ENCODE measurements around the gene ELAPOR2.

DNA sequence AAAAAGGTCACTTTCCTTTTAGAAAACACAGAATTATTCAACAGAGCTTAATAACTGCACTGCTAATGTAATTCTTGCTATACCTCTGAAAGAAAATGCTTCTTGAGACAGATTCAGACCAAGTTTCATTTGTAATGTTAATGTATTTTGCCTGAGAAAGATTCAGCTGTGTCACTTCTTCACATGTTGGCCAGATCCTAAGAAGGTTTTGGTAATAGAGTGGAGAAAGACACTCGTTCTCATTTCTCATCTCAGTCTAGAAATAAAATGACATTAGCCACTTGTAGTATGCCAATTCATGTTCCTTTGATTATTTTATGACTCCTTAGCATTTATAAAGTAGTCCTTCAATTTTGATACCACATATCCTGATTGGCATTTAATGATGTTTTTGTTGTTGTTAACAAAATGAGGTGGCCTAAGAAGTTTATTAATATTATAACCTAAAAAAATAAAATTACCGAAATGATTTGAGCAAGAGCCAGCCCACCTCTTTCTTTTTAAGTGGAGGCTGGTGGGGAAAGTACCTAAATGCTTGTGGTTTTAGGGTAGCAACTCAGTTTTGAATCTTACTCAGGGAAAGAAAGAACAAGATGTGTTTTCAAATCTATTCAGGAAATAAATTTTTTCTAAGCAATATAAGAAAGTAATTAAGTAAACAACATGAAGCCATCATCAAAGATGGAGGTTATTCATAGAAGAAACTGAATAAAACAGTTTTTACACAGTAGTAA lies 16.4 kb upstream of the ELAPOR2 start:
- TF ChIP-seq, protein P1, sequence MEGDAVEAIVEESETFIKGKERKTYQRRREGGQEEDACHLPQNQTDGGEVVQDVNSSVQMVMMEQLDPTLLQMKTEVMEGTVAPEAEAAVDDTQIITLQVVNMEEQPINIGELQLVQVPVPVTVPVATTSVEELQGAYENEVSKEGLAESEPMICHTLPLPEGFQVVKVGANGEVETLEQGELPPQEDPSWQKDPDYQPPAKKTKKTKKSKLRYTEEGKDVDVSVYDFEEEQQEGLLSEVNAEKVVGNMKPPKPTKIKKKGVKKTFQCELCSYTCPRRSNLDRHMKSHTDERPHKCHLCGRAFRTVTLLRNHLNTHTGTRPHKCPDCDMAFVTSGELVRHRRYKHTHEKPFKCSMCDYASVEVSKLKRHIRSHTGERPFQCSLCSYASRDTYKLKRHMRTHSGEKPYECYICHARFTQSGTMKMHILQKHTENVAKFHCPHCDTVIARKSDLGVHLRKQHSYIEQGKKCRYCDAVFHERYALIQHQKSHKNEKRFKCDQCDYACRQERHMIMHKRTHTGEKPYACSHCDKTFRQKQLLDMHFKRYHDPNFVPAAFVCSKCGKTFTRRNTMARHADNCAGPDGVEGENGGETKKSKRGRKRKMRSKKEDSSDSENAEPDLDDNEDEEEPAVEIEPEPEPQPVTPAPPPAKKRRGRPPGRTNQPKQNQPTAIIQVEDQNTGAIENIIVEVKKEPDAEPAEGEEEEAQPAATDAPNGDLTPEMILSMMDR (IDR thresholded peaks at IDR 0.05), result no peak
- TF ChIP-seq POLR2A (IDR thresholded peaks at IDR 0.05) (no peak), EP300 (IDR thresholded peaks at IDR 0.05) (no peak)
